K562 (cell line): Measurements from ENCODE around the gene CELSR2. TPM values are rescaled to one million over a fixed set of nuclear protein-coding genes. Genes with fewer than 3 reads are reported as not detected.

Source experiments
- ATF7 ChIP-seq: fragments of 450-650 bp; IDR thresholded peaks from 2 replicates; pipeline ENCODE4 v1.7.1; 2014; ENCODE audit warnings: mild to moderate bottlenecking, moderate library complexity
- BCOR ChIP-seq: fragments of 450-650 bp; IDR thresholded peaks from 2 replicates; pipeline ENCODE4 v1.6.1; 2016
- CBX3 ChIP-seq, 2 experiments: IDR thresholded peaks; 1 replicate in 1 of 2; 2 replicates in 1 of 2; pipeline ENCODE4 v1.6.1; 2012; ENCODE audit warnings: inconsistent platforms in 2 of 2, low read length in 2 of 2, borderline replicate concordance in 1 of 2, control low read depth in 1 of 2
- CREB5 ChIP-seq: fragments of 250-450 bp; sonication (Bioruptor Pico); IDR thresholded peaks from 2 replicates; pipeline ENCODE4 v1.5.0; 2020; ENCODE audit warnings: mild to moderate bottlenecking
- CREM ChIP-seq: IDR thresholded peaks from 2 replicates; pipeline ENCODE4 v1.6.1; 2014; ENCODE audit warnings: antibody characterized with exemption, low read depth
- DDX20 ChIP-seq: fragments of 450-650 bp; IDR thresholded peaks from 2 replicates; pipeline ENCODE4 v1.6.1; 2016; ENCODE audit warnings: missing genetic modification characterization, low read depth, mild to moderate bottlenecking, missing compliant biosample characterization, moderate library complexity
- ID3 ChIP-seq, 2 experiments: fragments of 250-450 bp in 1 of 2; fragments of 450-650 bp in 1 of 2; sonication (Bioruptor Pico) in 1 of 2; IDR thresholded peaks; 2 replicates each; pipeline versions ENCODE4 v1.6.1 to v1.8.0; 2016 to 2021; ENCODE audit warnings: mild to moderate bottlenecking in 2 of 2, moderate library complexity in 2 of 2, missing compliant biosample characterization in 1 of 2, missing genetic modification characterization in 1 of 2
- JUND ChIP-seq, 2 experiments: IDR thresholded peaks; 2 replicates in 1 of 2; 3 replicates in 1 of 2; pipeline ENCODE4 v1.6.1; 2011; ENCODE audit warnings: borderline replicate concordance in 2 of 2, low read depth in 2 of 2, low read length in 2 of 2, improper control_type of control experiment in 1 of 2, missing biosample characterization in 1 of 2, missing genetic modification characterization in 1 of 2, missing genetic modification reagents in 1 of 2
- NFE2 ChIP-seq: IDR thresholded peaks from 2 replicates; pipeline ENCODE4 v1.6.1; 2014; ENCODE audit warnings: antibody characterized with exemption, low read depth
- NR2C1 ChIP-seq, 2 experiments: fragments of 450-650 bp; IDR thresholded peaks; 2 replicates each; pipeline ENCODE4 v1.6.1; 2017; ENCODE audit warnings: mild to moderate bottlenecking in 2 of 2, antibody characterized with exemption in 1 of 2, inconsistent platforms in 1 of 2, missing compliant biosample characterization in 1 of 2, missing genetic modification characterization in 1 of 2
- NR2C2 ChIP-seq, 2 experiments: fragments of 200-800 bp in 1 of 2; sonication (Bioruptor generic) in 1 of 2; sonication (generic) in 1 of 2; formaldehyde crosslinking in 1 of 2; IDR thresholded peaks; 2 replicates each; pipeline versions ENCODE4 v1.6.1 to v1.8.0; 2016 to 2022; ENCODE audit warnings: mild to moderate bottlenecking in 1 of 2, missing compliant biosample characterization in 1 of 2, missing genetic modification characterization in 1 of 2, missing genetic modification reagents in 1 of 2
- NUFIP1 ChIP-seq: fragments of 450-650 bp; IDR thresholded peaks from 2 replicates; pipeline ENCODE4 v1.6.1; 2018; ENCODE audit not compliant: partially characterized antibody
- SMARCE1 ChIP-seq: fragments of 450-650 bp; IDR thresholded peaks from 2 replicates; pipeline ENCODE4 v1.7.1; 2016; ENCODE audit warnings: mild to moderate bottlenecking
- SOX6 ChIP-seq: fragments of 450-650 bp; IDR thresholded peaks from 2 replicates; pipeline ENCODE4 v1.6.1; 2014; ENCODE audit warnings: mild to moderate bottlenecking
- SPI1 ChIP-seq: IDR thresholded peaks from 2 replicates; pipeline ENCODE4 v1.6.1; 2011; ENCODE audit warnings: low read depth, low read length, control low read depth, borderline replicate concordance
- TRIM24 ChIP-seq, 2 experiments: fragments of 450-650 bp; IDR thresholded peaks; 2 replicates each; pipeline ENCODE4 v1.6.1; 2016
- ZNF589 ChIP-seq: fragments of 200-800 bp; sonication (Bioruptor generic); IDR thresholded peaks from 2 replicates; pipeline ENCODE4 v1.6.1; 2016; ENCODE audit warnings: low read depth, missing genetic modification characterization, missing compliant biosample characterization
- polyA plus RNA-seq, 8 experiments: library from polyadenylated mRNA; depleted of rRNA in 4 of 8; stranded (reverse) in 5 of 8; unstranded in 3 of 8; fragments of >200 nt; fragmentation: Nextera tagmentation in 2 of 8; fragmentation: Illumina TruSeq in 1 of 8; extraction: Ambion mirVana in 2 of 8; extraction: Trizol in 1 of 8; gene quantifications; 2 replicates each; pipeline versions ENCODE4 v1.2.1 to v1.2.3, GENCODE V29; 2011 to 2014; ENCODE audit warnings: inconsistent platforms in 1 of 8, missing spikeins in 1 of 8
- total RNA-seq, 7 experiments: library from RNA; depleted of rRNA in 6 of 7; stranded (reverse); fragments of >200 nt in 6 of 7; fragmentation: Illumina TruSeq in 2 of 7; extraction: Trizol in 2 of 7; gene quantifications; 2 replicates each; pipeline versions ENCODE4 v1.2.1 to v1.2.3, GENCODE V29; 2011 to 2021; ENCODE audit warnings: low replicate concordance in 1 of 7
- TF ChIP-seq, protein P1 (sequence below), 2 experiments: IDR thresholded peaks in 1 of 2; conservative IDR thresholded peaks in 1 of 2; 2 replicates each; pipeline ENCODE4 v1.6.1; 2016; ENCODE audit warnings: low read depth in 2 of 2, mild to moderate bottlenecking in 1 of 2, missing compliant biosample characterization in 1 of 2, missing genetic modification characterization in 1 of 2, moderate library complexity in 1 of 2
- TF ChIP-seq, protein P2 (sequence below): sonication (generic); formaldehyde crosslinking; IDR thresholded peaks from 2 replicates; pipeline ENCODE4 v1.8.1; 2023; ENCODE audit warnings: mild to moderate bottlenecking, missing genetic modification reagents

Gene CELSR2
- total and polyA plus RNA-seq, 9 of the 15 experiments (the other 6 are each of a cell fraction or from before 2014, with no cell fraction given) = 0.31 to 21.9 (median 4.2) TPM

DNA sequence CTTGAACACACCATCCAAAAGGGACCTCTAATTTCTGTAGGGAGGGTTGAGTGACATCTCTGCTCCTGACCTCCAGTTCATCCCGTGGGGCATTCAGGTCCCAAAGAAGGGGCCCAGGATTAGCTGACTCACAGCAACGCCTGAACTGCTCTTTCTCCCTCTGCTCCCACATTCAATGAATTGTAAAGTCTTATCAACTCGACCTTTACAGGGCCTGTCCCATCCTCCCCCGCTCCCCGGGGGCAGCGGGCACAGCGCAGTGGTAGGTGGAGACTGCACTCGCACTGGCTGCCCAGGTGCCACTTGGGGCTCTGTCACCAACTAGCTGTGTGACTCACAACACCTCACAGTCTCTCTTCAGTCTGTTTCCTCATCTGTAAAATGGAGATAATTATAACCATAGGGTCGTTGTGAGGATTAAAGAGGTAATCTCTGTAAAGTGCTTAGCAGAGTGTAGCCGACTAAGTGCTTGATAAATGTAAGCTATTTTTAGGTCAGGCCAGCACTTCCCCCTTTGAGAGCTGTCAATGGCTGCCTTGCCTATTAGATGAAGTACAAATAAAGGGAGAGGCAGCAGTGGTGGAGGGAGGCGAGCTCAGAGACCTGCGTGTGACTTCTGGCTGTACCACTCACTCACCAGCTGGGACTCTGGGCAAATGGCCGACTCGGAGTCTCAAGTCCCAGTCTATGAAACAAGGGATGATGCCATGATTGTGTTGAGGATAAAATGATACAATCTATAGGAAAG, 58.1 kb downstream of the CELSR2 start (continued):
- TF ChIP-seq, protein P1, sequence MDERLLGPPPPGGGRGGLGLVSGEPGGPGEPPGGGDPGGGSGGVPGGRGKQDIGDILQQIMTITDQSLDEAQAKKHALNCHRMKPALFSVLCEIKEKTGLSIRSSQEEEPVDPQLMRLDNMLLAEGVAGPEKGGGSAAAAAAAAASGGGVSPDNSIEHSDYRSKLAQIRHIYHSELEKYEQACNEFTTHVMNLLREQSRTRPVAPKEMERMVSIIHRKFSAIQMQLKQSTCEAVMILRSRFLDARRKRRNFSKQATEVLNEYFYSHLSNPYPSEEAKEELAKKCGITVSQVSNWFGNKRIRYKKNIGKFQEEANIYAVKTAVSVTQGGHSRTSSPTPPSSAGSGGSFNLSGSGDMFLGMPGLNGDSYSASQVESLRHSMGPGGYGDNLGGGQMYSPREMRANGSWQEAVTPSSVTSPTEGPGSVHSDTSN (CRISPR knock-in tag; IDR thresholded peaks at IDR 0.05; ENCODE audit: low read depth) = no peak
- TF ChIP-seq, protein P1 (tag; conservative IDR thresholded peaks at IDR 0.05; ENCODE audit: low read depth) = peak; percentile 23
- peak; percentile 76 for TF ChIP-seq SOX6
- TF ChIP-seq DDX20 = no peak
- TF ChIP-seq SMARCE1 = peak; percentile 88
- no peak for TF ChIP-seq CREB5 (CRISPR knock-in tag)
- no peak for TF ChIP-seq ID3 (CRISPR knock-in tag; IDR thresholded peaks at IDR 0.05)
- peak; percentile 100 for TF ChIP-seq ID3 (tag; IDR thresholded peaks at IDR 0.05)
- TF ChIP-seq JUND (IDR thresholded peaks at IDR 0.05; ENCODE audit: borderline replicate concordance, low read depth, low read length) = peak; percentile 65
- no peak; the same call in 1 of the 3 replicates for TF ChIP-seq JUND (tag; IDR thresholded peaks at IDR 0.05; ENCODE audit: borderline replicate concordance, low read depth, low read length)
- peak; percentile 87 for TF ChIP-seq NFE2
- TF ChIP-seq NR2C2 (CRISPR knock-in tag; IDR thresholded peaks at IDR 0.05) = 0 out of 2 replicates have a peak, but pooled peaks have one; percentile 49
- TF ChIP-seq NR2C2 (tag; IDR thresholded peaks at IDR 0.05) = 0 out of 2 replicates have a peak, but pooled peaks have one; percentile 57
- TF ChIP-seq, protein P2, sequence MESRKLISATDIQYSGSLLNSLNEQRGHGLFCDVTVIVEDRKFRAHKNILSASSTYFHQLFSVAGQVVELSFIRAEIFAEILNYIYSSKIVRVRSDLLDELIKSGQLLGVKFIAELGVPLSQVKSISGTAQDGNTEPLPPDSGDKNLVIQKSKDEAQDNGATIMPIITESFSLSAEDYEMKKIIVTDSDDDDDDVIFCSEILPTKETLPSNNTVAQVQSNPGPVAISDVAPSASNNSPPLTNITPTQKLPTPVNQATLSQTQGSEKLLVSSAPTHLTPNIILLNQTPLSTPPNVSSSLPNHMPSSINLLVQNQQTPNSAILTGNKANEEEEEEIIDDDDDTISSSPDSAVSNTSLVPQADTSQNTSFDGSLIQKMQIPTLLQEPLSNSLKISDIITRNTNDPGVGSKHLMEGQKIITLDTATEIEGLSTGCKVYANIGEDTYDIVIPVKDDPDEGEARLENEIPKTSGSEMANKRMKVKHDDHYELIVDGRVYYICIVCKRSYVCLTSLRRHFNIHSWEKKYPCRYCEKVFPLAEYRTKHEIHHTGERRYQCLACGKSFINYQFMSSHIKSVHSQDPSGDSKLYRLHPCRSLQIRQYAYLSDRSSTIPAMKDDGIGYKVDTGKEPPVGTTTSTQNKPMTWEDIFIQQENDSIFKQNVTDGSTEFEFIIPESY (CRISPR knock-in tag) = 0 out of 2 replicates have a peak, but pooled peaks have one; percentile 27
- TF ChIP-seq CREM = peak; percentile 53
- 0 out of 4 replicates have a peak, but pooled peaks of 1 of the 2 experiments have one; percentile 53 for TF ChIP-seq TRIM24 (IDR thresholded peaks at IDR 0.05)
- peak; percentile 30; the same call in 1 of the 2 replicates for TF ChIP-seq ZNF589 (CRISPR knock-in tag)
- peak; percentile 52; the same call in 1 of the 2 replicates for TF ChIP-seq ATF7
- TF ChIP-seq SPI1 = peak; percentile 98
- no peak for TF ChIP-seq NUFIP1
- TF ChIP-seq BCOR = peak; percentile 91
- no peak for TF ChIP-seq NR2C1 (IDR thresholded peaks at IDR 0.05)
- peak; percentile 51; the same call in 1 of the 2 replicates for TF ChIP-seq NR2C1 (tag; IDR thresholded peaks at IDR 0.05)
- TF ChIP-seq CBX3 (IDR thresholded peaks at IDR 0.05; ENCODE audit: borderline replicate concordance in 1 of 2, low read length in 2 of 2) = peak in 1 of 2 experiments; percentile 56; a peak in 1 of 3 replicates
